T47D (cell line): ENCODE data around the gene ETV1.

Experiments used
- DNase-seq, 2 experiments: peaks; one replicate each; pipeline versions ENCODE4 v3.0.0 to v3.0.0-alpha.2; 2011 to 2012; ENCODE audit warnings: low read depth in 1 of 2, low spot score in 1 of 2
- JUND ChIP-seq: IDR thresholded peaks from 2 replicates; pipeline ENCODE4 v1.6.1; 2012; ENCODE audit warnings: low read depth
- in situ Hi-C: cut with HindIII; loops from 2 replicates; pipeline ENCODE4 v1.10.0; 2016; ENCODE audit warnings: low sequenced_read_pairs, low pct_unique_long_range_greater_than_20kb

ETV1 gene

GRCh38 chr7:13989126-13989948 lies at the start of gene ETV1:
ETV1 (minus strand) TSS chr7:13989666; CDS start chr7:13989052, 614 bp downstream.
- no peak for TF ChIP-seq JUND
- in situ Hi-C loops: no loop called here
- no peak for DNase-seq

GRCh38 chr7:14024406-14024805 lies 34.9 kb upstream of the ETV1 start:
- no peak for TF ChIP-seq JUND
- in situ Hi-C loops: no loop called here
- no peak for DNase-seq

GRCh38 chr7:14023838-14024237 lies 34.4 kb upstream of the ETV1 start:
- TF ChIP-seq JUND: no peak
- in situ Hi-C loops: no loop called here
- DNase-seq: no peak

- no peak for DNase-seq
- TF ChIP-seq JUND: no peak
- in situ Hi-C loops: no loop called here
Measured at GRCh38 chr7:14023342-14023741, 33.9 kb upstream of the ETV1 start.

- DNase-seq: no peak
- in situ Hi-C loops: no loop called here
- no peak for TF ChIP-seq JUND
Measured at GRCh38 chr7:14021069-14021468, 31.6 kb upstream of the ETV1 start.

- in situ Hi-C loops: no loop called here
- TF ChIP-seq JUND: no peak
- no peak for DNase-seq
Measured at GRCh38 chr7:14020339-14020900, 31.0 kb upstream of the ETV1 start.

GRCh38 chr7:14018751-14019150 lies 29.3 kb upstream of the ETV1 start:
- TF ChIP-seq JUND: no peak
- no peak for DNase-seq
- in situ Hi-C loops: no loop called here

GRCh38 chr7:14016950-14017349 lies 27.5 kb upstream of the ETV1 start:
- DNase-seq: no peak
- in situ Hi-C loops: no loop called here
- TF ChIP-seq JUND: no peak

GRCh38 chr7:14013898-14014297 lies 24.4 kb upstream of the ETV1 start:
- in situ Hi-C loops: no loop called here
- TF ChIP-seq JUND: no peak
- DNase-seq: no peak

- in situ Hi-C loops: no loop called here
- TF ChIP-seq JUND: no peak
- no peak for DNase-seq
Measured at GRCh38 chr7:14009453-14010418, 20.3 kb upstream of the ETV1 start.

- DNase-seq: no peak
- TF ChIP-seq JUND: no peak
- in situ Hi-C loops: no loop called here
Measured at GRCh38 chr7:14001139-14001538, 11.7 kb upstream of the ETV1 start.

- in situ Hi-C loops: no loop called here
- DNase-seq: no peak
- TF ChIP-seq JUND: no peak
Measured at GRCh38 chr7:14000247-14000646, 10.8 kb upstream of the ETV1 start.

GRCh38 chr7:13998866-13999265 lies 9.4 kb upstream of the ETV1 start:
- no peak for TF ChIP-seq JUND
- no peak for DNase-seq
- in situ Hi-C loops: no loop called here
